GM19193 (cell line): Measurements from ENCODE around the gene GAPVD1.

ENCODE experiments used
- POLR2A ChIP-seq: IDR thresholded peaks from 4 replicates; pipeline ENCODE4 v1.6.1; 2011; ENCODE audit not compliant: insufficient read depth, insufficient read length; ENCODE audit errors: extremely low read depth

The GAPVD1 gene

GRCh38 chr9:125341566-125341965, 79.9 kb downstream of the GAPVD1 start:
- TF ChIP-seq POLR2A, result no peak

DNA sequence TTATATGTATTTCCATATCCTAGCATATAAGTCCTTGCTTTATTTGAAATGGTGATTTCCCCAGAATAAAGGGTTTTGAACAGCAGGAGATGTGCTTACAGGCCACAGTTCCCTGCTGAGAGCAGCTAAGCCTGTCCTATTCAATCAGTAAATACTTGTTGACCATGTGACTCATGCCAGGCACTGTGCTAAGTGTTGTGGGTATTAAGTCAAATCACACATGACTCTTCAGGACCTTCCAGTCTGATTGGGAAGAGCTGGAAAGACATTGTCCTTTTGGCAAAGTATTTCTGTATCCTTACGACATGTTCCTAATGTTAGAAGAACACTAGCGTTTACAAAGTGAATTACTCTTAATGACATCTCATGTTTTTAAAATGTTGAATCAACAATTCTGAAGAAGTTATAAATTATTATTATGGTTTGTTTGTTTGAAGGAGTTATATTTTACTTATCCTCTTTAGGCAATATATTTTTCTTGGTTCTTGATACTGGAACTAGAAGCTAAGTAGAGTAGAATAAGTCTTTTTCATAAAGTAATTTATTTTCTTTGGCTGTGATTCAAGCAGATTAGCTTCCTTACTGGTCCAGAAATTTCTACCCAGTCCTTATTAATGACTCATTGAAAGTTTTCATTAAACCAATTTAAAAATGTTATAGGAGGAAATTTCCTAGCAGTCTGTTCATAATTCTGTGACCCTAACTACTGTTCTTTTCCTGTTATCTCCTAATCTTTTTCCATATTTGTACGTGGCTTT, 82.1 kb downstream of the GAPVD1 start:
- TF ChIP-seq POLR2A, result no peak

- TF ChIP-seq POLR2A, result no peak
Measured at GRCh38 chr9:125346080-125346732, 84.6 kb downstream of the GAPVD1 start.

DNA sequence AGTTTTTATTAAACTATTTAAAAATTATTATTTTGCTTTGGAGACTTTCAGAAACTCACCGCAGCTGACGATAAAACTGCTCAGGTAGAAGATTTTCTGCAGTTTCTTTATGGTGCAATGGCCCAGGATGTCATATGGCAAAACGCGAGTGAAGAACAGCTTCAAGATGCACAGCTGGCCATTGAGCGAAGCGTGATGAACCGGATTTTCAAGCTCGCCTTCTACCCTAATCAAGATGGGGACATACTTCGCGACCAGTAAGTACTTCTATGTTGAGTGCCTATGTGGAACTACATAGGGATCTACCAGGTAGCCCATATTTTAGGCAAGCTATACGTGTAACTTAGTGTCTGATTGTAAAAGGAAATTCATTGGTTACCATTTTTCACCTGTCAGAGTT, 94.0 kb downstream of the GAPVD1 start:
- no peak for TF ChIP-seq POLR2A

DNA sequence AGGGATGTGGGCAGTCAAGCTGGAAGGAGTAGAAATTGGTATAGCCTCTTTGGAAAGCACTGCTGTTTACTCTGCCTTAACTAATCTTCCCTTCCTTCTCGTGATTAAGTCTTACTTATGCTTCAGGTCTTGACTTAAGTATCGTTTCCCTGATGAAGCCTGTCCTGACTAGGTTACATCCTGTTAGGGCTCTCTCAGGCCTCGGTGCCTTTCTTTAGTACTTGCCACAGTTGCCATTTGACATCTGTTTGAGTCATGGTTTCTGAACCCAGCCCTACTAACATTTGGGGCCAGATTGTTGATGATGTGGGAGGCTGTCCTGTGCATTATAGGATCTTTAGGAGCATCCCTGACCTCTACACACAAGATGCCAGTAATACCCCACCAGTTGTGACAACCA, 94.4 kb downstream of the GAPVD1 start:
- no peak for TF ChIP-seq POLR2A

GRCh38 chr9:125359011-125359410, 97.4 kb downstream of the GAPVD1 start:
- TF ChIP-seq POLR2A, result no peak

- no peak for TF ChIP-seq POLR2A
Measured at GRCh38 chr9:125360601-125361000, 99.0 kb downstream of the GAPVD1 start.

- TF ChIP-seq POLR2A, result no peak
Measured at GRCh38 chr9:125361837-125362531, 100.4 kb downstream of the GAPVD1 start.

DNA sequence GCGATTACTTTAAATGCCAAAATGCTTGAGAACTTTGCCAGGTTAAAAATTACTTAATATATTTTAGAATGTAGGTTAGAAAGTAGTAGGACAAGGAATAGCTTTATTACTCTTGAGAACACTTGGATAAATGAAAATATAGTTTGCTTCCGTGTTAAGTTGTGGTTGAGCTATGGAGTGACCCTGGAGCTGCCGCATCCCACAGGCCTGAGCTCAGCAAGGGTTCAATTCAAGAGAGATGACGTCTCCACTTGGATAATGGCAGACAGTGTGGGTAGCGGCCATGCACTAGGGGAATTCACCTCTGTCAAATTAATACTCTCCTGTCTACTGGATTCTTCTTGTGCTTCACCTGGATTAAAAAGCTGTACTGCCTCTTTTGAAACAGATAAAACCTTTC, 105.0 kb downstream of the GAPVD1 start:
- no peak for TF ChIP-seq POLR2A

GRCh38 chr9:125370786-125371185, 109.2 kb downstream of the GAPVD1 start:
- no peak for TF ChIP-seq POLR2A

GRCh38 chr9:125372441-125373226, 111.0 kb downstream of the GAPVD1 start:
- no peak for TF ChIP-seq POLR2A

GRCh38 chr9:125374443-125375309, 113.0 kb downstream of the GAPVD1 start:
- TF ChIP-seq POLR2A, result no peak

GRCh38 chr9:125375820-125376219, 114.2 kb downstream of the GAPVD1 start:
- no peak for TF ChIP-seq POLR2A
